Measurements from ENCODE around the gene TBL1X.

DNA sequence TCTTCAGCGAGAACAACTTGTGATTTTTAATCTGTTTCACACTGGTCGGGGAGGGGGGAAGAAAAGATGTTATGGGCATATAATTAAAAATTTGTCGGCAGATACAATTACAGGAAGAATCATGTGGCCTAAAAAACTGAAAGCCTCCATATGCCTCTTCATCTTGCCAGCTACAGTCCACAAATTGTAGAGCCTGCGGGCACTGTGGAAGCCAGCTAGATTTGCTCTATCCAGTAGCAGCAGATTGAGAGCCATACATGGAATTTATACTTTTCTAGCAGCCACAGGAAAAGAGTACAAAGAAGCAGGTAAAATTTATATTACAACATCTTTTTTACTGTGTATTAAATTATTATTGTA lies 147.3 kb downstream of the TBL1X start:
- no peak for TF ChIP-seq POLR2A (IDR thresholded peaks at IDR 0.05)
- TF ChIP-seq, protein P1, sequence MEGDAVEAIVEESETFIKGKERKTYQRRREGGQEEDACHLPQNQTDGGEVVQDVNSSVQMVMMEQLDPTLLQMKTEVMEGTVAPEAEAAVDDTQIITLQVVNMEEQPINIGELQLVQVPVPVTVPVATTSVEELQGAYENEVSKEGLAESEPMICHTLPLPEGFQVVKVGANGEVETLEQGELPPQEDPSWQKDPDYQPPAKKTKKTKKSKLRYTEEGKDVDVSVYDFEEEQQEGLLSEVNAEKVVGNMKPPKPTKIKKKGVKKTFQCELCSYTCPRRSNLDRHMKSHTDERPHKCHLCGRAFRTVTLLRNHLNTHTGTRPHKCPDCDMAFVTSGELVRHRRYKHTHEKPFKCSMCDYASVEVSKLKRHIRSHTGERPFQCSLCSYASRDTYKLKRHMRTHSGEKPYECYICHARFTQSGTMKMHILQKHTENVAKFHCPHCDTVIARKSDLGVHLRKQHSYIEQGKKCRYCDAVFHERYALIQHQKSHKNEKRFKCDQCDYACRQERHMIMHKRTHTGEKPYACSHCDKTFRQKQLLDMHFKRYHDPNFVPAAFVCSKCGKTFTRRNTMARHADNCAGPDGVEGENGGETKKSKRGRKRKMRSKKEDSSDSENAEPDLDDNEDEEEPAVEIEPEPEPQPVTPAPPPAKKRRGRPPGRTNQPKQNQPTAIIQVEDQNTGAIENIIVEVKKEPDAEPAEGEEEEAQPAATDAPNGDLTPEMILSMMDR (IDR thresholded peaks at IDR 0.05) = no peak
